HG03280 (cell line): ENCODE data around the gene USP37.

Experiments used
- ATAC-seq: cut with Tn5 transposase; IDR thresholded peaks from one replicate; pipeline ENCODE4 v1.9.1; 2021; ENCODE audit warnings: mild to moderate bottlenecking, moderate library complexity; ENCODE audit not compliant: unreplicated experiment

The USP37 gene

DNA sequence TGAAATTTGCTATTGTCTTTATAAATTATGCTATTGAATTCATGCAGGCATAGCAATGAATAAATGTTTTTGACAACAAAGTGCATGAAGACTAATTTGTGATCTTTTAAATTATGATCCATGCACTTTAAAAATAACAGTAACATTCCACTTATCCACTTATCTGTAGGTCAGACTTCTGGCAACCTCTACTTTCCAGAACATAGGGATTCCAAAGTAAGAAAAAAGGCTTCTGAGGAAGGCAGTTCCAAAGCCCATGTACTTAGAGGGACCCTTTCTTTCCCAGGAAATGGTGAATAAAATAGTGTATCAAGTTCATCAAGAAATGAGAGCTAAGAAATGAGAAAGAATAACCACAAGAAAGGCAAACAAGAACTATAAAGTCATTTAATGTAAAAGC, 90.9 kb downstream of the USP37 start:
- ATAC-seq, result no peak

- ATAC-seq, result no peak
Measured at GRCh38 chr2:218476676-218477075, 91.5 kb downstream of the USP37 start.

GRCh38 chr2:218474527-218474926, 93.6 kb downstream of the USP37 start:
- no peak for ATAC-seq

- ATAC-seq, result no peak
Measured at GRCh38 chr2:218472988-218473387, 95.2 kb downstream of the USP37 start.

DNA sequence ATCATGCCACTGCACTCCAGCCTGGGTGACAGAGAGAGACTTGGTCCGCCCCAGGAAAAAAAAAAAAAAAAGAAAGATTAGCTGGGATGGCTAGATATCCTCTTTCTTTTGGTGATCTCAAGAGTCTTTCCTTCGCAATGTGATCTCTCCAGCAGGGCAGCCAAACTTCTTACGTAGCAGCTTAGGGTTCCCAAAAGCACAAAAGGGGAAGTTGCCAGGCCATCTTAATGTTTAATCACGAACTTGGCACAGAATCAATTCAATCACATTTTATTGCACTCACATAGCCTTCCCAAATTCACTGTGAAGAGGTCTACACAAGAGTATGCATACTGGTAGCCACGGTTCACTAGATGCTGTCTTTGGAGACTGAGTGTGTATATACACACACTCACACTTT, 96.2 kb downstream of the USP37 start:
- ATAC-seq, result no peak

GRCh38 chr2:218471036-218471435, 97.1 kb downstream of the USP37 start:
- ATAC-seq, result no peak

- no peak for ATAC-seq
Measured at GRCh38 chr2:218470448-218470847, 97.7 kb downstream of the USP37 start.

- no peak for ATAC-seq
Measured at GRCh38 chr2:218465987-218466633, 102.0 kb downstream of the USP37 start.

GRCh38 chr2:218458598-218458997, 109.6 kb downstream of the USP37 start:
- no peak for ATAC-seq

- no peak for ATAC-seq
Measured at GRCh38 chr2:218456849-218457248, 111.3 kb downstream of the USP37 start.

DNA sequence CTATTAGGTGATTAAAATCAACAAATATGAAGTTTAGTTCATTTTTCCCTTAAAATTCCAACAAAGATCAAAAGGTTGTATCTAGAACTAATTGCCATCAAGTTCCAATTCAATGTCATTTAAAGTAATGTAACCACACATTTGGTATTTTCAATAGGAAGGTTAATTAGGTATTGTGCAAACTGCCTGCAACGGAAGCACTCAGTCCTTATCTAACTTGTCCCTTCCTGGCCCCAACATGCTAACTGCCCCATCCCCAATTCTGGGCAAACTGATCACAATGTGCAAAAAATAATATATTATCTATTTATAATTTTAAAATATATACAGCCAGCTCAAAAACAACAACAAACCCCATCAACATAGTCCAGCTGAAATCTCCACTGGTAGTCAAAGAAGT, 116.1 kb downstream of the USP37 start:
- ATAC-seq, result no peak

DNA sequence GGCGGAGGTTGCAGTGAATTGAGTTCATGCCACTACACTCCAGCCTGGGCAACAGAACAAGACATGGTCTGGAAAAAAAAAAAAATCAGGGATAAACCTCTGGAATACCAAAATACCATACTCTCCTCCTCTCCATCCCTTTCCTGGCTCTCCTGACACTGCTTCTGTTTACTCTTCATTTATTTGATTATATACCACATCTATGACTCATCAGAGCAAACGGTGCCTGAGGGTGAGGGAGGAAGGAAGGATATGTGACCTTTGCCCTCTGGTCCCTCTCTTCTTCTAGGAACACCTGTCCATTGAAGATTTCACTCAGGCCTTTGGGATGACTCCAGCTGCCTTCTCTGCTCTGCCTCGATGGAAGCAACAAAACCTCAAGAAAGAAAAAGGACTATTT, 119.2 kb downstream of the USP37 start:
- no peak for ATAC-seq

- ATAC-seq, result no peak
Measured at GRCh38 chr2:218447072-218447471, 121.1 kb downstream of the USP37 start.

DNA sequence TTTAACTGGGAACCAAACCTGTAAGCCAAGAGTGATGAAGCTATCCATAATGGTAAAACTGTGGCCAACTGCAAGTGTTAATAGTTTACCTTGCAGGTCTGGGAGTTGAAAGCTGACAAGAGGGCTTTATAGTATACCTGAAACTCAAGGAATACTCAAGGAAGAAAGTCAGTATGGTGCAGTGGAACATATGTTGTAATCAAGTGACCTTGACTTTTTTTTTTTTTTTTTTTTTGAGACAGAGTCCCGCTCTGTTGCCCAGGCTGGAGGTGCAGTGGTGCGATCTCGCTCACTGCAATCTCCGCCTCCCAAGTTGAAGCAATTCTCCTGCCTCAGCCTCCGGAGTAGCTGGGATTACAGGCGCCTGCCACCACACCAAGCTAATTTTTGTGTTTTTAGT, 121.6 kb downstream of the USP37 start:
- no peak for ATAC-seq

DNA sequence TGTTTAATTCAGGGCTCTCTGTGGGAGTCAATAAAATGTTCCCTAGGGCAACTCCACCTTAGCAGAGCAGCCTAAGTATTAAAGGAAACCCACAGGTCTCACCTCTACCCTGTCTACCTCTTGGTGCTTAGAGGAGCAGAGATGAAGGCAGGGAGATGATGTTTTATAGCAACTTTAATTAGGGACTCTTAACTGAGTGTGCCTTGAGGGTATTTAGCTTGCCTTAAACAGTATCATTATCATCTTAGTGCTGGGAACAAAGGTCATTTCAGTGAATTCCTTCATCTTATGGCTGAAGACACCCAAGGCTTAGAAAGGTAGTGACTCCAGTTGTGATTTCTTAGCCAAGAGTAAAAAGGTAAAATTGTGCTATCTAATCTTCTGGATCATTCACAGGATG, 122.5 kb downstream of the USP37 start:
- no peak for ATAC-seq

- ATAC-seq, result no peak
Measured at GRCh38 chr2:218444692-218445357, 123.3 kb downstream of the USP37 start.

DNA sequence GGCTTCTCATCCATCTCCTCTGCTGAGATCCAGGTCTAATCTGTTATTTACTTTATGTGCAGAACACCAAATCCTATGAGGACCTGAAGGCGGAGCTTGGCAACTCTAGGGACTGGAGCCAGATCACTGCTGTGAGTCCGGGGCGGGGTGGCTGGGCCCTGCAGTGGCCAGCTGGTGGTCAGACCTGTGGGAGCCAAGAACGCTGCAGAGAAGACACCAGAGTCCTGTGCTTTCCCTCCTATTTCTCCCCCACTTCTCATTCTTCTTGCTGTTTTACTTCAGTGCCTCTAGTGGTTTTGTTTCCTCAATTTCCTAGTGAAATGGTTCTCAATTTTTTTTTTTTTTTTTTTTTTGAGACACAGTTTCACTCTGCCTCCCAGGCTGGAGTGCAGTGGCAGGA, 129.6 kb downstream of the USP37 start:
- no peak for ATAC-seq

GRCh38 chr2:218437969-218438368, 130.2 kb downstream of the USP37 start:
- ATAC-seq, result no peak

GRCh38 chr2:218436992-218437391, 131.2 kb downstream of the USP37 start:
- no peak for ATAC-seq

- no peak for ATAC-seq
Measured at GRCh38 chr2:218435003-218435982, 132.9 kb downstream of the USP37 start.

GRCh38 chr2:218434456-218434855, 133.7 kb downstream of the USP37 start:
- no peak for ATAC-seq
